Measurements from ENCODE around the gene SETX.

The SETX gene

GRCh38 chr9:132214027-132214622 lies 140.7 kb downstream of the SETX start:
- H3K79me2 ChIP-seq (ENCODE audit: insufficient read depth, low read depth), result no peaks in the 10 kb centered on the region
- no peaks in the 10 kb centered on the region for H3K36me3 ChIP-seq (ENCODE audit: insufficient read depth)
- no peak for TF ChIP-seq CTCF (conservative IDR thresholded peaks at IDR 0.05; ENCODE audit: low read depth, low read length)
- H2AFZ ChIP-seq (ENCODE audit: low read depth), result no peak overlapping the region
- no peak overlapping the region for H3K4me2 ChIP-seq
- no peaks in the 10 kb centered on the region for H3K4me1 ChIP-seq (ENCODE audit: low read depth, poor library complexity, severe bottlenecking)
- H3K27me3 ChIP-seq (ENCODE audit: insufficient read depth, low read depth), result peaks cover 95% of the 10 kb centered on the region
- no peak overlapping the region for H3K4me3 ChIP-seq (IDR thresholded peaks at IDR 0.05; ENCODE audit: insufficient read depth, low read depth, low read length)
- H4K20me1 ChIP-seq (ENCODE audit: insufficient read depth), result no peaks in the 10 kb centered on the region
- no peak overlapping the region for H3K9ac ChIP-seq
- no peak overlapping the region for H3K27ac ChIP-seq

DNA sequence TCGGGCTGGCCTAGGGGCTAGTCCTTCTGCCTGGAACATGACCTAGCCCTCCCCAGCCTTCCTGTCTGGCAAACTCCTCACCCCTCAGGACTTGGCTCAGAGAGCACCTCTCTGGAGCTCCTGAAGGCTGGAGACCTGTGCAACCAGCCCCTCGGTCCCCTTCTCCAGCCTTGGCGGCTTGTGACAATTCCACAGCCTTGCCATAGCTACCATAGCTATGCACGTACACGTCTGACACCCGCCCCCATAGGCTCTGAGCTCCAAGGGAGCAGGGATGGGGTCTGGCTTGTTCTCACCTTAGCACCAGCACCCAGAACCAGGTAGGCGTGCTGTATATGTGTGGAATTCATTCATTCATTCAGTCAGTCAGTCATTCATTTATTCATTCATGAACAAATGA lies 143.2 kb downstream of the SETX start:
- Histone ChIP-seq H3K79me2 (ENCODE audit: insufficient read depth, low read depth) (no peaks in the 10 kb centered on the region), H4K20me1 (ENCODE audit: insufficient read depth) (no peaks in the 10 kb centered on the region), H3K9ac (no peak overlapping the region), H3K27me3 (ENCODE audit: insufficient read depth, low read depth) (peaks cover 95% of the 10 kb centered on the region), H3K4me1 (ENCODE audit: low read depth, poor library complexity, severe bottlenecking) (no peaks in the 10 kb centered on the region), H3K4me3 (IDR thresholded peaks at IDR 0.05; ENCODE audit: insufficient read depth, low read depth, low read length) (no peak overlapping the region), H2AFZ (ENCODE audit: low read depth) (no peak overlapping the region), H3K27ac (no peak overlapping the region), H3K4me2 (no peak overlapping the region), H3K36me3 (ENCODE audit: insufficient read depth) (no peaks in the 10 kb centered on the region)
- no peak for TF ChIP-seq CTCF (conservative IDR thresholded peaks at IDR 0.05; ENCODE audit: low read depth, low read length)
